ENCODE data around the gene TMEM229B. TPM values are rescaled to one million over a fixed set of nuclear protein-coding genes. Genes with fewer than 3 reads are reported as not detected.

TMEM229B gene
- total RNA-seq, 4 donors from 2014 or later: 1.5 to 3.3 (median 1.8) TPM

DNA sequence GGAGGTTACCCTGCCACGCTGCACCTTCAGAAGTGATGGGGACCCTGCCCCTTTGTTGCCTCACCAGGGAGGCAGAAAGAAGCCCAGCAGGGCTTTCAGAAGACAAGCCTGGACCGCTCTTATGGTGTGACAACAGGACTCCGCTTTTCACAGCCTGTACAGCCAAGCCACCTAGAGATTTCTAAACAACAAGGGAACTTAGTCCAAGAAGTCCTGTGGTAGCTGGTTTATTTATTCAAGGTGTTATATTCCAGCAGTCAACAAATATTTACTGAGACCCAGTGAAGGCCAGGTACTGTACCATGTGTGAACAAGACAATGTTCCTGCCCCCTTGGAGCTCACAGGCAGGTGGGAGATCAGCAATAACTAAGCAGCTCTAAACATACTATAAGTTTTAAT is 4.0 kb upstream of the TMEM229B start:
- no peaks in the 10 kb centered on the region for H3K27me3 ChIP-seq
- H3K27ac ChIP-seq: no peak overlapping the region
- no peak for DNase-seq (ENCODE audit: low spot score in 2 of 2)
- TF ChIP-seq POLR2A (IDR thresholded peaks at IDR 0.05) (no peak), EP300 (IDR thresholded peaks at IDR 0.05) (no peak), POLR2AphosphoS5 (IDR thresholded peaks at IDR 0.05) (no peak)
- H3K4me3 ChIP-seq: no peak overlapping the region
- no peaks in the 10 kb centered on the region for H3K36me3 ChIP-seq
- no peaks in the 10 kb centered on the region for H3K9me3 ChIP-seq
- WGBS: 94% methylated on average over 3 of the region's 3 CpGs
- H3K4me1 ChIP-seq: peaks cover 7% of the 10 kb centered on the region

DNA sequence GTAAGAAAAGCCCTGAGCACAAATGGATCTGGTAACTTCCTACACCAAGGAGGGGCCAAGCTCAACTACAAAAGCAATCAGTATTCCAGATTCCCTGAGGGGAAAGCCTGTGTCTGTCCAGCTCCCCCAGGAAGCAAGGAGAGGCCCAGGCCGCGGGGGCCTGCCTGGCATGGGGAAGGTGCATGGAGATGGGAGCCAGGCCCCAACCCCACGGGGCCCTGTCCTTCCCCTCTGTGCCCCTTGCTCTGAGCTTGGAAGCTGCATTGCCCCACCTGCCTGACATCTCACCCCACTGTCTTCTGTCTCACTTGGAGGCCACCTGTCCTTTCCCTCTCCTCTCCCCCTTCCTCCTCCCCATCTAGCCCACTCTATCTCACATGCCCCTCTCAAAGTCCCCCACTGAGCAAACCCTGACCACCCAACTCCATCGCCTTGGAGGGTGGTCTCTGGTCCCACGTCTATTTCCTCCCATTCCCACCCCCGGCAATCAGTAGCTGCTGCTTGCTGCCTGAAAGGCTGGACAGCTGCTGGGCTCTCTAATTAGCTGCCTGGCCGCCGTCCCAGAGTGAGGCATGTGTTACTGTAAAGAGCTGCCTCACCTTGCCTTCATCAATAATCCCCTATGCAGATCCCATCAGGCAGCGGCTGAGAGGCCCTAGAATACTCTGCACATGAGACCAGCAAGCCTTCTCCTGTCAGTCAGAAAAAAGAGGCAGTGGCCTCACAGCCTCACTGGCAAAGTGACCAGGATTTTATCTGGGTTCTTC is 3.4 kb upstream of the TMEM229B start:
- H3K27me3 ChIP-seq: no peaks in the 10 kb centered on the region
- no peaks in the 10 kb centered on the region for H3K9me3 ChIP-seq
- H3K36me3 ChIP-seq: no peaks in the 10 kb centered on the region
- WGBS: 58% methylated on average over 7 of the region's 9 CpGs
- peaks cover 7% of the 10 kb centered on the region for H3K4me1 ChIP-seq
- DNase-seq (ENCODE audit: low spot score in 2 of 2): no peak
- no peak overlapping the region for H3K27ac ChIP-seq
- TF ChIP-seq POLR2A (IDR thresholded peaks at IDR 0.05) (no peak), POLR2AphosphoS5 (IDR thresholded peaks at IDR 0.05) (no peak), EP300 (IDR thresholded peaks at IDR 0.05) (no peak)
- TF ChIP-seq, protein P1, sequence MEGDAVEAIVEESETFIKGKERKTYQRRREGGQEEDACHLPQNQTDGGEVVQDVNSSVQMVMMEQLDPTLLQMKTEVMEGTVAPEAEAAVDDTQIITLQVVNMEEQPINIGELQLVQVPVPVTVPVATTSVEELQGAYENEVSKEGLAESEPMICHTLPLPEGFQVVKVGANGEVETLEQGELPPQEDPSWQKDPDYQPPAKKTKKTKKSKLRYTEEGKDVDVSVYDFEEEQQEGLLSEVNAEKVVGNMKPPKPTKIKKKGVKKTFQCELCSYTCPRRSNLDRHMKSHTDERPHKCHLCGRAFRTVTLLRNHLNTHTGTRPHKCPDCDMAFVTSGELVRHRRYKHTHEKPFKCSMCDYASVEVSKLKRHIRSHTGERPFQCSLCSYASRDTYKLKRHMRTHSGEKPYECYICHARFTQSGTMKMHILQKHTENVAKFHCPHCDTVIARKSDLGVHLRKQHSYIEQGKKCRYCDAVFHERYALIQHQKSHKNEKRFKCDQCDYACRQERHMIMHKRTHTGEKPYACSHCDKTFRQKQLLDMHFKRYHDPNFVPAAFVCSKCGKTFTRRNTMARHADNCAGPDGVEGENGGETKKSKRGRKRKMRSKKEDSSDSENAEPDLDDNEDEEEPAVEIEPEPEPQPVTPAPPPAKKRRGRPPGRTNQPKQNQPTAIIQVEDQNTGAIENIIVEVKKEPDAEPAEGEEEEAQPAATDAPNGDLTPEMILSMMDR (IDR thresholded peaks at IDR 0.05): no peak
- no peak overlapping the region for H3K4me3 ChIP-seq

DNA sequence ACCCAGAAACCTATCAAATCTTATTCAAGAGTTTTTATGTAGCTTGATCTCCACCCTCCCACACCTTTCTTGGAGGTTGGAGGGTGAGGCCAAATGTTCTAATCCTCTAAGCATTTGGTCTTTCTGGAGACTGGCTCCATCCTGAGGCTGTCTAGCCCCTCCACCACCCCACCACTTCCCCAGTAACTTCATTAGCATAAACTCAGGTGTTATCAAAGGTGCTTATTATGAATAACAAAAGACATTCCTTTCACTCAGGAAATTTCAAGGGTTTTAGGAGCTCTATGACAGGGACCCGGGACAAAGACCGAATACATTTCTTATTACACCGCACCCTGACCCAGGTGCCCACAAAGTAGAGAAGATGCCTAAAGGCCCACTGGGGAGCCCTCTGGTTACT is 2.8 kb upstream of the TMEM229B start:
- no peak overlapping the region for H3K4me3 ChIP-seq
- H3K9me3 ChIP-seq: no peaks in the 10 kb centered on the region
- TF ChIP-seq POLR2AphosphoS5 (IDR thresholded peaks at IDR 0.05): no peak
- no peak for TF ChIP-seq POLR2A (IDR thresholded peaks at IDR 0.05)
- no peak for TF ChIP-seq EP300 (IDR thresholded peaks at IDR 0.05)
- TF ChIP-seq, protein P1 (IDR thresholded peaks at IDR 0.05): no peak
- DNase-seq (ENCODE audit: low spot score in 2 of 2): no peak
- WGBS: 90% methylated on average over 3 of the region's 3 CpGs
- no peak overlapping the region for H3K27ac ChIP-seq
- no peaks in the 10 kb centered on the region for H3K27me3 ChIP-seq
- H3K36me3 ChIP-seq: no peaks in the 10 kb centered on the region
- peaks cover 7% of the 10 kb centered on the region for H3K4me1 ChIP-seq

DNA sequence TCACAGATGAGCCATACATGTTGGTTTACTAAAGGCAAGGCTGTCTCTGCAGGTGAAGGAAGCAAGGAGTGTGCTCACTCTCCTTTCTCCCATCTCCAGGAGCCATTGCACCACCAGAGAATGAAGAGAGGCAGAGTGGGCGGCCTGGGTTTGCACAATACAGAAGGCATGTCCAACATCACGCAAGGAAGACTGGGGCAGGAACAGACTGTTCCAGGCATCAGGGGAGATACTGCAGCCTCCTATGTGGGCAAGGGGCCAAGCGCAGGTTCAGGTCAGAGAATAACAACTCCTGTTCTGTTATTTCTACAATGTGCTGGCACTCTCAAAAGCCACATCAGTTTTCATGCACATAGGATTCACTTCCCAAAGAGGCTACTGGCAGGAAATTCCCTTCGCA is 1.7 kb upstream of the TMEM229B start:
- H3K9me3 ChIP-seq: no peaks in the 10 kb centered on the region
- H3K36me3 ChIP-seq: no peaks in the 10 kb centered on the region
- H3K27me3 ChIP-seq: no peaks in the 10 kb centered on the region
- WGBS: 92% methylated on average over 4 of the region's 4 CpGs
- TF ChIP-seq POLR2AphosphoS5 (IDR thresholded peaks at IDR 0.05) (no peak), POLR2A (IDR thresholded peaks at IDR 0.05) (no peak), EP300 (IDR thresholded peaks at IDR 0.05) (no peak)
- TF ChIP-seq, protein P1 (IDR thresholded peaks at IDR 0.05): no peak
- no peak overlapping the region for H3K27ac ChIP-seq
- no peak overlapping the region for H3K4me3 ChIP-seq
- no peak for DNase-seq (ENCODE audit: low spot score in 2 of 2)
- peaks cover 7% of the 10 kb centered on the region for H3K4me1 ChIP-seq

DNA sequence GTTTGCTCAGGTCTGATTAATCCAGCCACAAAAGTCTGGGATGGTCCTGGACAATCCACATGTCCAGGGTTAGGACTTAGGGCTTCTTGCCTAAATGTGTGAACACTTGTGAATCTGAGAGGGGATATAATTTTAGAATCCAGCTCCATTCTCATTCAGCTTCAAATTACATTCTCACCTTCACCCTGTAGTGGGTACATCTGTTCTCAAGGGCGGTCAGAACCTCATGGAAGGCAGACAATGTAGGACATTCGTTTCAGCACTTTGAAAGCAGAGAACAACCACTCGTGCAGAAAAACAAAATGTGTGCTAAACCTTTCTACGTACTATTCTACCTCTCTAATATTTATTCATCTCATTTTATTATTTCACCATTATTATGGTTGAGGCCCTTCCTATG is 1.2 kb downstream of the TMEM229B start:
- Histone ChIP-seq H3K9me3 (no peaks in the 10 kb centered on the region), H3K36me3 (no peaks in the 10 kb centered on the region), H3K27ac (no peak overlapping the region), H3K27me3 (no peaks in the 10 kb centered on the region), H3K4me3 (no peak overlapping the region), H3K4me1 (peaks cover 7% of the 10 kb centered on the region)
- no peak for DNase-seq (ENCODE audit: low spot score in 2 of 2)
- 92% methylated on average over 4 of the region's 4 CpGs for WGBS
- TF ChIP-seq, protein P1 (IDR thresholded peaks at IDR 0.05): no peak
- no peak for TF ChIP-seq EP300 (IDR thresholded peaks at IDR 0.05)
- TF ChIP-seq POLR2A (IDR thresholded peaks at IDR 0.05): no peak
- no peak for TF ChIP-seq POLR2AphosphoS5 (IDR thresholded peaks at IDR 0.05)

All from suprapubic skin (tissue), 4 donors.